Astrocyte (in vitro differentiated cells and primary cell): ENCODE measurements around the gene CLEC20A. TPM values are rescaled to one million over a fixed set of nuclear protein-coding genes. Genes with fewer than 3 reads are reported as not detected.

Experiments
- DNase-seq: peaks from one replicate; pipeline ENCODE4 v3.0.0-alpha.2; 2010; ENCODE audit warnings: low read depth
- FAIRE-seq: peaks from 2 replicates; lab custom pipeline; 2011; peaks lifted over from hg19 to GRCh38; lab: Jason Lieb, UNC
- H2AFZ ChIP-seq: 2 replicates; pipeline ENCODE4 v1.6.0; 2012; ENCODE audit warnings: low read depth, low read length, inconsistent platforms
- H3K27ac ChIP-seq: 2 replicates; pipeline ENCODE4 v1.5.1; 2011; ENCODE audit warnings: low read depth, low read length, inconsistent platforms
- H3K27me3 ChIP-seq: 2 replicates; pipeline ENCODE4 v1.6.0; 2011; ENCODE audit warnings: low read length, inconsistent platforms; ENCODE audit not compliant: insufficient read depth
- H3K36me3 ChIP-seq: 2 replicates; pipeline ENCODE4 v1.5.1; 2011; ENCODE audit warnings: low read length, inconsistent platforms; ENCODE audit not compliant: insufficient read depth
- H3K4me1 ChIP-seq: 2 replicates; pipeline ENCODE4 v1.5.1; 2011; ENCODE audit warnings: low read length, inconsistent platforms; ENCODE audit not compliant: insufficient read depth
- H3K4me2 ChIP-seq: 2 replicates; pipeline ENCODE4 v1.6.0; 2012; ENCODE audit warnings: low read length, inconsistent platforms
- H3K4me3 ChIP-seq: 2 replicates; pipeline ENCODE4 v1.5.1; 2011; ENCODE audit warnings: low read depth, mild to moderate bottlenecking, low read length, inconsistent platforms; ENCODE audit not compliant: insufficient read depth
- H3K79me2 ChIP-seq: 2 replicates; pipeline ENCODE4 v1.6.0; 2012; ENCODE audit warnings: mild to moderate bottlenecking, low read length, inconsistent platforms; ENCODE audit not compliant: insufficient read depth
- H3K9ac ChIP-seq: 2 replicates; pipeline ENCODE4 v1.6.0; 2012; ENCODE audit warnings: mild to moderate bottlenecking, low read length, inconsistent platforms
- H3K9me3 ChIP-seq: 2 replicates; pipeline ENCODE4 v1.5.1; 2012; ENCODE audit warnings: low read depth, mild to moderate bottlenecking, low read length, inconsistent platforms; ENCODE audit not compliant: insufficient read depth
- H4K20me1 ChIP-seq: 2 replicates; pipeline ENCODE4 v1.6.0; 2012; ENCODE audit warnings: low read length, inconsistent platforms; ENCODE audit not compliant: insufficient read depth
- H3K27ac Mint-ChIP-seq: one replicate; pipeline ENCODE4 v1.8.0; 2021; ENCODE audit warnings: mild to moderate bottlenecking, mixed read lengths; ENCODE audit not compliant: unreplicated experiment
- H3K27me3 Mint-ChIP-seq: one replicate; pipeline ENCODE4 v1.8.0; 2021; ENCODE audit warnings: low read depth, mixed read lengths; ENCODE audit not compliant: unreplicated experiment
- H3K36me3 Mint-ChIP-seq: one replicate; pipeline ENCODE4 v1.8.0; 2021; ENCODE audit warnings: low read depth, mixed read lengths; ENCODE audit not compliant: unreplicated experiment
- H3K4me1 Mint-ChIP-seq: one replicate; pipeline ENCODE4 v1.8.0; 2021; ENCODE audit warnings: low read depth, mixed read lengths; ENCODE audit not compliant: unreplicated experiment
- H3K4me3 Mint-ChIP-seq: one replicate; pipeline ENCODE4 v1.8.0; 2021; ENCODE audit warnings: mild to moderate bottlenecking, moderate library complexity, mixed read lengths; ENCODE audit not compliant: unreplicated experiment
- H3K9me3 Mint-ChIP-seq: one replicate; pipeline ENCODE4 v1.8.0; 2021; ENCODE audit warnings: mild to moderate bottlenecking, mixed read lengths; ENCODE audit not compliant: unreplicated experiment
- CTCF ChIP-seq: IDR thresholded peaks from 2 replicates; pipeline ENCODE4 v1.5.1; 2011; ENCODE audit warnings: low read depth, mild to moderate bottlenecking, inconsistent platforms, low read length, moderate library complexity; ENCODE audit not compliant: insufficient read depth
- EZH2 ChIP-seq: IDR thresholded peaks from 2 replicates; pipeline ENCODE4 v1.6.1; 2012; ENCODE audit warnings: mild to moderate bottlenecking, low read length, inconsistent platforms; ENCODE audit not compliant: insufficient read depth
- total RNA-seq: library from RNA; stranded (reverse); gene quantifications from 2 replicates; pipeline ENCODE4 v1.2.1, GENCODE V29; 2021

Gene CLEC20A
- total RNA-seq, 1 donor from 2014 or later, result not detected

- no peak overlapping the region for H3K4me3 ChIP-seq
- no peak overlapping the region for H3K4me2 ChIP-seq
- H3K27ac ChIP-seq, result peak overlapping the region; percentile 7
- FAIRE-seq (no peak), DNase-seq (no peak)
- peaks cover 6% of the 10 kb centered on the region for H3K36me3 ChIP-seq
- H2AFZ ChIP-seq, result no peak overlapping the region
- H3K27ac Mint-ChIP-seq, result no peak overlapping the region
- TF ChIP-seq CTCF, result no peak
- TF ChIP-seq EZH2, result no peak
- H3K9me3 ChIP-seq, result no peaks in the 10 kb centered on the region
- H3K4me1 Mint-ChIP-seq, result peaks cover 24% of the 10 kb centered on the region
- no peaks in the 10 kb centered on the region for H3K27me3 Mint-ChIP-seq
- peaks cover 5% of the 10 kb centered on the region for H3K4me1 ChIP-seq
- no peak overlapping the region for H3K9ac ChIP-seq
- H4K20me1 ChIP-seq, result no peaks in the 10 kb centered on the region
- H3K36me3 Mint-ChIP-seq, result peaks cover 5% of the 10 kb centered on the region
- no peaks in the 10 kb centered on the region for H3K79me2 ChIP-seq
- no peak overlapping the region for H3K4me3 Mint-ChIP-seq
- no peaks in the 10 kb centered on the region for H3K27me3 ChIP-seq
- H3K9me3 Mint-ChIP-seq, result no peaks in the 10 kb centered on the region
Observed at GRCh38 chr1:178450871-178451270, 45.9 kb downstream of the CLEC20A start.

- peaks cover 12% of the 10 kb centered on the region for H3K4me1 Mint-ChIP-seq
- no peak overlapping the region for H3K4me3 Mint-ChIP-seq
- H3K27ac ChIP-seq, result no peak overlapping the region
- H3K9me3 Mint-ChIP-seq, result no peaks in the 10 kb centered on the region
- H4K20me1 ChIP-seq, result no peaks in the 10 kb centered on the region
- no peak overlapping the region for H3K4me3 ChIP-seq
- no peaks in the 10 kb centered on the region for H3K9me3 ChIP-seq
- FAIRE-seq (no peak), DNase-seq (no peak)
- TF ChIP-seq CTCF (no peak), EZH2 (no peak)
- no peak overlapping the region for H3K27ac Mint-ChIP-seq
- H3K4me1 ChIP-seq, result no peaks in the 10 kb centered on the region
- no peaks in the 10 kb centered on the region for H3K27me3 Mint-ChIP-seq
- peaks cover 26% of the 10 kb centered on the region for H3K36me3 Mint-ChIP-seq
- H3K4me2 ChIP-seq, result no peak overlapping the region
- H3K27me3 ChIP-seq, result no peaks in the 10 kb centered on the region
- H3K79me2 ChIP-seq, result no peaks in the 10 kb centered on the region
- H3K36me3 ChIP-seq, result peaks cover 28% of the 10 kb centered on the region
- H3K9ac ChIP-seq, result no peak overlapping the region
- H2AFZ ChIP-seq, result no peak overlapping the region
Observed at GRCh38 chr1:178442925-178443324, 53.8 kb downstream of the CLEC20A start.

- Histone ChIP-seq H3K27ac (no peak overlapping the region), H3K4me3 (no peak overlapping the region), H3K4me2 (no peak overlapping the region), H3K9me3 (no peaks in the 10 kb centered on the region), H3K36me3 (peaks cover 15% of the 10 kb centered on the region), H3K79me2 (no peaks in the 10 kb centered on the region), H3K4me1 (no peaks in the 10 kb centered on the region), H3K9ac (no peak overlapping the region), H3K27me3 (no peaks in the 10 kb centered on the region), H2AFZ (no peak overlapping the region), H4K20me1 (no peaks in the 10 kb centered on the region)
- FAIRE-seq (no peak), DNase-seq (peak; percentile 8)
- no peaks in the 10 kb centered on the region for H3K9me3 Mint-ChIP-seq
- no peak overlapping the region for H3K4me3 Mint-ChIP-seq
- H3K27ac Mint-ChIP-seq, result peak overlapping the region; percentile 69
- TF ChIP-seq EZH2, result no peak
- no peak for TF ChIP-seq CTCF
- H3K27me3 Mint-ChIP-seq, result no peaks in the 10 kb centered on the region
- H3K4me1 Mint-ChIP-seq, result peaks cover 25% of the 10 kb centered on the region
- peaks cover 17% of the 10 kb centered on the region for H3K36me3 Mint-ChIP-seq
Observed at GRCh38 chr1:178438432-178438831, 58.3 kb downstream of the CLEC20A start.
